Measurements from ENCODE around the gene SNX24.

SNX24 gene

GRCh38 chr5:122997294-122997693 is 151.9 kb downstream of the SNX24 start:
- no peak overlapping the region for H3K27ac ChIP-seq
- DNase-seq (ENCODE audit: low read depth, low spot score): no peak

GRCh38 chr5:122999947-123000563 is 154.6 kb downstream of the SNX24 start:
- no peak for DNase-seq (ENCODE audit: low read depth, low spot score)
- H3K27ac ChIP-seq: no peak overlapping the region

- H3K27ac ChIP-seq: no peak overlapping the region
- DNase-seq (ENCODE audit: low read depth, low spot score): no peak
Measured at GRCh38 chr5:123000731-123001130, 155.3 kb downstream of the SNX24 start.

DNA sequence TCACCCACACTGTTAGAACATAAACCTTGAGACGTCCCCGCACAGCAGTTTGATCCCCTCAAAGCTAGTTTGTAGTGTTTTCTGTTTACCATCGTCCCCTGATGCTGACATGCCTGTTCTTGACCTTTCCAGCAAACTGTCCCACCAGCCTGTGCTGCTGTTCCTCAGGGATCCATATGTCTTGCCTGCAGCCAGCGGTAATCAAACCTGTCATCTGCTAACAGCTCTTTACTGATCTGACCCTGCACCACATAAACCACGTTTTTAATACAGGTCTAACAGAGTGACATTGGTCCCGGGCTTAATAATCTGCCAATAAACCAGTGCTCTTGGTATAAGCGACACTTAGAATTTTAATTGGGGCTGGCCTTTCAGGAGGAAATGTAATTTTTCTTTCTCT is 156.4 kb downstream of the SNX24 start:
- no peak for DNase-seq (ENCODE audit: low read depth, low spot score)
- no peak overlapping the region for H3K27ac ChIP-seq

- DNase-seq (ENCODE audit: low read depth, low spot score): no peak
- no peak overlapping the region for H3K27ac ChIP-seq
Measured at GRCh38 chr5:123007182-123007581, 161.8 kb downstream of the SNX24 start.

- no peak overlapping the region for H3K27ac ChIP-seq
- no peak for DNase-seq (ENCODE audit: low read depth, low spot score)
Measured at GRCh38 chr5:123007754-123008153, 162.3 kb downstream of the SNX24 start.

DNA sequence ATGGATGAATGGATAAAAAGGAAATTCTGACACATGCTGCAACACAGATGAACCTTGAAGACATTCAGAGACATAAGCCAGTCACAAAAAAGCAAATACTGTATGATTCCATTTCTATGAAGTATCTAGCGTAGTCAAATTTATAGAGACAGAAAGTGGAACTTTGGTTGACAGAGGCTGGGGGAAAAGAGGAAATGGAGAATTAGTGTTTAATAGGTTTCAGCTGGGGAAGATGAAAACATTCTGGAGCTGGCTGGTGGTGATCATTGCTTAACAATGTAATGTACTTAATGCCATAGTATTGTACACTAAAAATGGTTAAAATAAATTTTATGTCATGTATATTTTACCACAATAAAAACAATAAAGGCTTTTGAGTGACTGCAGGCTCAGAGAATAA is 166.9 kb downstream of the SNX24 start:
- H3K27ac ChIP-seq: no peak overlapping the region
- DNase-seq (ENCODE audit: low read depth, low spot score): no peak

- no peak overlapping the region for H3K27ac ChIP-seq
- DNase-seq (ENCODE audit: low read depth, low spot score): no peak
Measured at GRCh38 chr5:123014689-123015088, 169.3 kb downstream of the SNX24 start.

DNA sequence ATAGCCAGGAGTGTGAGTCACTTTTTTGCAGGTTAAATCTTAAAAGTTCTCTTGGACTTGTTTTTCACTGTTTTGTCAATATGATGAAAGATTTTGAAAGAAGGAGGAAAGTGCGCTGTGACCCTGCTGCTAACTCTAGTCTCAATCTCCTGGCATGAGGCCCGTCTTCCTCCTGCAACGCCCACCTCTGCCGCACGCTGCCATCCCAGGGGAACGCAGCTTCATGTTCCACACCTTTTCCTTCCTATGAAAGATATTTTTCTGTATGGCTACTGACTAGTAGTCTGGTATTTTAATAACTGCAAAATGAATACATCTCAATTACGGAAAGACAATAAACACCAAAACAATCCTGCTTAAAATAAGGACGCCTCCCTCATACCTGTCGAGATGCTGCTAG is 182.8 kb downstream of the SNX24 start:
- DNase-seq (ENCODE audit: low read depth, low spot score): no peak
- H3K27ac ChIP-seq: no peak overlapping the region

- DNase-seq (ENCODE audit: low read depth, low spot score): no peak
- no peak overlapping the region for H3K27ac ChIP-seq
Measured at GRCh38 chr5:123033157-123033671, 187.8 kb downstream of the SNX24 start.

DNA sequence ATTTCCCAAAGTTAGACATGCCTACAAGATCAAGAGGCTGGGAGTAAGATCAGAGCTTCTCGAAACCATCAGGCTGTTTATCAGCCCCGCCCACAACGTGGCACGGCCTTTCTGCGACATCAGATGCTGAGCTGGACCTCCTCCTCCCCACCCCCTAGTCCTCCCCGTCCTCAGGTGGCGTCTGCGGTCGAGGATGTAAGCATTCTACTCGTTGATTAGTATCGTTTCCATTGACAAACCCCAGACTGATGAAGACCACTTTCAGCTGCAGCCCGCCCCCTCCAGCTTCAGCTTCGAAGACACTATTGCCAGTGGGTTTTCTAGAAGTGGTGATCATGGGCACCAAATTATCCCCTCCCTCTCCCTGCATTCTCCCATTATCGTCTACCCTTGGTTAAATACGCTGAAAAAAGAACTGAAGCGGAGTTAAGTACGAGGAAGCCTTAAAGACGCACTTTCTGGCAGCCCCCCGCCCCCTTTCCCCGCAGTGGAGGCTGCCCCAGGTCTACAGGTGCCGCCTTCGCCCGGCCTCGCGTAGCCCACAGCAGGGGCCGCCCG is 190.0 kb downstream of the SNX24 start:
- H3K27ac ChIP-seq: peak overlapping the region; percentile 83
- no peak for DNase-seq (ENCODE audit: low read depth, low spot score)

- DNase-seq (ENCODE audit: low read depth, low spot score): no peak
- peak overlapping the region; percentile 83 for H3K27ac ChIP-seq
Measured at GRCh38 chr5:123035918-123036390, 190.5 kb downstream of the SNX24 start.

DNA sequence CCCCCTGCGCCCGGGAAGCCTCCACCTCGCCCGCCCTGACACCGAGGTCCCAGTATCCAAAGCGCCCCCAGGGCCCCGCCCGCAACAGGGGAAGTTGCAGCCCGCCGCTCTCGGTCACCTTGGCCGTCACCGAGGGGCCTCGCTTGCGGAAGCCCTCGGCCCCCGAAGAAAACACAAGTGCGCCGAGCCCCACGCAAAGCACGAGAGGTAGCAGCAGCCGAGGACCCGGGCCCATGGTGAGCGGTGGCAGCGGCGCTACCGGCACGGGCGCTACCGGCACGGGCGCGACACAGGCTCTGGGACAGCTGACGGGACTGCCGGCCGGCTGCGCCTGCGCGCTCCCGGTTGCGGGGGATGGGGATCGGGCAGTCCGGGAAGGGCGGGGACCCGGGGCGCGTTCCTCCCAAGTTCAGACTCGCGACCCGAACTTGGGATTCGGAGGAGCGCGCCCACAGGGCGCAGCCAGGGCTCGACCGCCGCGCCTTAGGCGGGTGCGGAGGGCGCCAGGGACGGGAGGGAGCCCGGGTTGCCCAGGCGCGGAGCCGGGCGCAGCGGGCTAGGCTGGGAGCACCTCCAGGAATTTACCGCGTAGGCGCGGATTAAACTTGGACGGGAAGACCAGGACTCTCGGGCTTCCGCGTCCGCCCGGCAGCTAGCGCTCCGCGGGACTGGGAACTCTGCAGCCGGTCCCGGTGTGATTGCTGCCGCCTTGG is 191.1 kb downstream of the SNX24 start, which contains the start of gene PPIC:
PPIC (minus strand) TSS at position 335 of the 713 bp plus-strand sequence; CDS start at position 235, 100 bp downstream.
- H3K27ac ChIP-seq: peak within 1 kb of the TSS; percentile 83
- no peak for DNase-seq (ENCODE audit: low read depth, low spot score)

- H3K27ac ChIP-seq: peak overlapping the region; percentile 83
- DNase-seq (ENCODE audit: low read depth, low spot score): no peak
Measured at GRCh38 chr5:123037104-123037418, 191.6 kb downstream of the SNX24 start.

DNA sequence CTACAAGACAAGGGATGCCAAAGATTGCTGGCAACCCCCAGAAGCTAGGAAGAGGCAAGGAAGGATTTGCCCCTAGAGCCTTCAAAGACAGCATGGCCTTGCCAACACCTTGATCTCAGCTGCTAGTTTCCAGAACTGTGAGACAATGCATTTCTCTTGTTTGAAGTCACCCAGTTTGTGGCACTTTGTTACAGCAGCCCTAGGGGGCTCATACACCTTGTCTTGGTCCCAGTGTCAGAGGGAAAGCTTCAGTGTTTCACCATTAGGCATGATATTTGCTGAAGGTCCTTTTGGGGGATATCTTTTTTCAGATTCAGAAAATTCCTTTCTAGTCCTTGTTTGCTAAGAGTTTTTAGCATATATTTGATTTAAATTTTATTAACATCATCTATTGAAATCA is 194.3 kb downstream of the SNX24 start:
- no peak overlapping the region for H3K27ac ChIP-seq
- no peak for DNase-seq (ENCODE audit: low read depth, low spot score)

GRCh38 chr5:123044926-123045617 is 199.7 kb downstream of the SNX24 start:
- H3K27ac ChIP-seq: no peak overlapping the region
- no peak for DNase-seq (ENCODE audit: low read depth, low spot score)

GRCh38 chr5:123046222-123046621 is 200.8 kb downstream of the SNX24 start:
- no peak for DNase-seq (ENCODE audit: low read depth, low spot score)
- H3K27ac ChIP-seq: no peak overlapping the region

DNA sequence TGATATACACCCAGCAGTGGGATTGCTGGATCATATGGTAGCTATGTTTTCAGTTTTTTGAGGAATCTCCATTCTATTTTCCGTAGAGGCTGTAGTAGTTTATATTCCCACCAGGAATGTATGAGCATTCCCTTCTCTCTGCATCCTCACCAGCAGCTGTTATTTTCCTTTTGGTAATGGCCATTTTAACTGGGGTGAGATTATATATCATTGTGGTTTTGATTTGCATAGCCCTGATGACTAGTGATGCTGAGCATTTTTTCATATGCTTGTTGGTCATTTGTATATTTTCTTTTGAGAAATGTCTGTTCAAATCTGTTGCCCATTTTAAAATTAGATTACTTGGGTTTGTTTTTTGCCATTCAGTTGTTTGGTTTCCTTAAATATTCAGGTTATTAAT is 202.3 kb downstream of the SNX24 start:
- no peak for DNase-seq (ENCODE audit: low read depth, low spot score)
- H3K27ac ChIP-seq: no peak overlapping the region

- DNase-seq (ENCODE audit: low read depth, low spot score): no peak
- no peak overlapping the region for H3K27ac ChIP-seq
Measured at GRCh38 chr5:123051206-123051605, 205.8 kb downstream of the SNX24 start.
